PC-3 (cell line): ENCODE results near the gene TMEM108. TPM values are rescaled to one million over a fixed set of nuclear protein-coding genes. Genes with fewer than 3 reads are reported as not detected.

ENCODE experiments used
- ATAC-seq: fragments of 200-7000 bp; cut with Tn5 transposase; 2 replicates; pipeline ENCODE4 v1.9.1; 2020; ENCODE audit warnings: mild to moderate bottlenecking, moderate library complexity
- BruUV-seq: library from RNA; stranded (reverse); fragments of 400-500 nt; replicated peaks from 2 replicates; lab custom pipeline; 2021; lab: Mats Ljungman, UMichigan
- CTCF ChIA-PET: fragments of 300-600 bp; sonication (Branson Sonifier 250); formaldehyde crosslinking; loops from one replicate; lab custom pipeline; 2022; ENCODE audit warnings: antibody characterized with exemption; lab: Charles Lee
- POLR2A ChIA-PET: fragments of 300-600 bp; sonication (Branson Sonifier 250); formaldehyde crosslinking; loops from one replicate; lab custom pipeline; 2022; ENCODE audit warnings: antibody characterized with exemption; ENCODE audit not compliant: unreplicated experiment; lab: Charles Lee
- DNase-seq: peaks from one replicate; pipeline ENCODE4 v3.0.0-alpha.2; 2015
- H2AFZ ChIP-seq: fragments of 300-600 bp; sonication (generic); 2 replicates; pipeline ENCODE4 v1.6.0; 2016; ENCODE audit warnings: antibody characterized with exemption, low read length
- H3F3A ChIP-seq: fragments of 300-600 bp; sonication (generic); one replicate; pipeline ENCODE4 v1.6.0; 2017; ENCODE audit warnings: antibody characterized with exemption, low read length, control low read depth, mild to moderate bottlenecking; ENCODE audit not compliant: unreplicated experiment
- H3K27ac ChIP-seq: fragments of 300-600 bp; sonication (generic); 2 replicates; pipeline ENCODE4 v1.5.1; 2016; ENCODE audit warnings: mild to moderate bottlenecking, low read length
- H3K27me3 ChIP-seq: fragments of 300-600 bp; sonication (generic); 2 replicates; pipeline ENCODE4 v1.6.1; 2016; ENCODE audit warnings: low read length, mixed read lengths
- H3K36me3 ChIP-seq: fragments of 300-600 bp; sonication (generic); 2 replicates; pipeline ENCODE4 v1.6.1; 2016; ENCODE audit warnings: low read depth, mixed run types, low read length, mixed read lengths
- H3K4me1 ChIP-seq: fragments of 300-600 bp; sonication (generic); 2 replicates; pipeline ENCODE4 v1.5.1; 2016; ENCODE audit warnings: low read length; ENCODE audit not compliant: insufficient read depth
- H3K4me2 ChIP-seq: fragments of 300-600 bp; sonication (generic); 2 replicates; pipeline ENCODE4 v1.6.0; 2016; ENCODE audit warnings: low read length
- H3K4me3 ChIP-seq: fragments of 300-600 bp; sonication (generic); 2 replicates; pipeline ENCODE4 v1.5.1; 2016; ENCODE audit warnings: mild to moderate bottlenecking, low read length, mixed read lengths
- H3K79me2 ChIP-seq: fragments of 300-600 bp; sonication (generic); 2 replicates; pipeline ENCODE4 v1.6.1; 2017; ENCODE audit warnings: low read length, mixed read lengths
- H3K9ac ChIP-seq: fragments of 300-600 bp; sonication (generic); 2 replicates; pipeline ENCODE4 v1.6.0; 2016; ENCODE audit warnings: mild to moderate bottlenecking, low read length
- H3K9me2 ChIP-seq: fragments of 300-600 bp; sonication (generic); replicated peaks from 2 replicates; pipeline ENCODE4 v1.6.1; 2016; ENCODE audit warnings: mixed run types, low read length, mixed read lengths
- H3K9me3 ChIP-seq: fragments of 300-600 bp; sonication (generic); 2 replicates; pipeline ENCODE4 v1.6.1; 2016; ENCODE audit warnings: low read length, mixed read lengths
- H4K20me1 ChIP-seq: fragments of 300-600 bp; sonication (generic); 2 replicates; pipeline ENCODE4 v1.6.1; 2016; ENCODE audit warnings: low read length, mixed read lengths
- CTCF ChIP-seq: fragments of 300-600 bp; sonication (generic); conservative IDR thresholded peaks from 2 replicates; pipeline ENCODE4 v1.5.1; 2017; ENCODE audit warnings: antibody characterized with exemption, low read depth, mild to moderate bottlenecking, low read length
- EZH2 ChIP-seq: fragments of 300-600 bp; sonication (generic); IDR thresholded peaks from one replicate; pipeline ENCODE4 v1.6.1; 2017; ENCODE audit warnings: antibody characterized with exemption, mild to moderate bottlenecking, low read length; ENCODE audit not compliant: unreplicated experiment
- EZH2phosphoT487 ChIP-seq: fragments of 300-600 bp; sonication (generic); IDR thresholded peaks from 2 replicates; pipeline ENCODE4 v1.6.1; 2018; ENCODE audit warnings: mild to moderate bottlenecking, antibody characterized with exemption, low read length, borderline replicate concordance
- intact Hi-C: fragments of 100-400 bp; cut with micrococcal nuclease; formaldehyde crosslinking; loops from 2 replicates; pipeline ENCODE4 v1.9.0; 2023
- total RNA-seq: library from RNA; depleted of rRNA; stranded (reverse); fragments of >200 nt; gene quantifications from 2 replicates; pipeline ENCODE4 v1.2.3, GENCODE V29; 2014

The TMEM108 gene
- total RNA-seq, 1 experiment from 2014 or later = not detected

DNA sequence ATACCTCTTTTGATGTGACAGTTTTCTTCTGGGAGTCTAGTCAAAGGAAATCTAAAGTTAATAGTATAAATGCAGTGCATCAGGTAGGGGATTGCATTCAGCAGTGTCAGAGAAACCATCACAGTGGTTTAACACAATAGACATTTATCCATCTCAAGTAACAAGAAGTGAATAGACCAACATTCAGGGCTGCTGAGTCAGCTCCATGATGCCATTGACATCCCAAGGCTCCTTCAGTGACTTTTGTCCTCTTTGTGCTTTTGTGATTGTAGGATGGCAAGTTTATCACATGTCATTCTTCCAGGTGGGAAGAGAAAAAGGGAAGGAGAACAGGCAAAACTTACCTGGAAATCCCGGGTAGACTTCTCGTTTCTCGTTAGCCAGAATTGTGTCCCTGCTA is 158.3 kb downstream of the TMEM108 start:
- no TSS peak for BruUV-seq
- no peak for ATAC-seq
- no peak for DNase-seq
- no peaks in the 10 kb centered on the region for H3F3A ChIP-seq
- H4K20me1 ChIP-seq = no peaks in the 10 kb centered on the region
- intact Hi-C loops = no loop called here
- H3K27ac ChIP-seq = no peak overlapping the region
- TF ChIP-seq EZH2phosphoT487 (no peak), EZH2 (no peak), CTCF (no peak)
- ChIA-PET CTCF (no interaction called here), POLR2A (no interaction called here)
- H3K9me2 ChIP-seq = no peaks in the 10 kb centered on the region
- H3K4me3 ChIP-seq = no peak overlapping the region
- H3K9me3 ChIP-seq = no peaks in the 10 kb centered on the region
- H2AFZ ChIP-seq = no peak overlapping the region
- H3K27me3 ChIP-seq = peaks cover 9% of the 10 kb centered on the region; the same call in 1 of the 2 replicates
- H3K4me1 ChIP-seq = no peaks in the 10 kb centered on the region
- H3K4me2 ChIP-seq = no peak overlapping the region
- H3K79me2 ChIP-seq = no peaks in the 10 kb centered on the region
- H3K9ac ChIP-seq = no peak overlapping the region
- H3K36me3 ChIP-seq = no peaks in the 10 kb centered on the region

- Histone ChIP-seq H4K20me1 (no peaks in the 10 kb centered on the region), H3F3A (no peaks in the 10 kb centered on the region), H3K36me3 (no peaks in the 10 kb centered on the region), H3K27ac (no peak overlapping the region), H3K4me3 (no peak overlapping the region), H3K9me3 (no peaks in the 10 kb centered on the region), H3K4me1 (no peaks in the 10 kb centered on the region), H2AFZ (no peak overlapping the region), H3K79me2 (no peaks in the 10 kb centered on the region), H3K27me3 (peaks cover 9% of the 10 kb centered on the region; the same call in 1 of the 2 replicates), H3K4me2 (no peak overlapping the region), H3K9me2 (no peaks in the 10 kb centered on the region), H3K9ac (no peak overlapping the region)
- POLR2A ChIA-PET = no interaction called here
- TF ChIP-seq CTCF = no peak
- no peak for TF ChIP-seq EZH2phosphoT487
- no peak for TF ChIP-seq EZH2
- no TSS peak for BruUV-seq
- CTCF ChIA-PET = no interaction called here
- DNase-seq = no peak
- no peak for ATAC-seq
- intact Hi-C loops = no loop called here
Observed at GRCh38 chr3:133197619-133198018, 159.4 kb downstream of the TMEM108 start.

GRCh38 chr3:133206921-133207320 is 168.7 kb downstream of the TMEM108 start:
- BruUV-seq = no TSS peak
- Histone ChIP-seq H3K4me2 (no peak overlapping the region), H3K79me2 (no peaks in the 10 kb centered on the region), H3K27me3 (no peaks in the 10 kb centered on the region), H3F3A (no peaks in the 10 kb centered on the region), H3K36me3 (no peaks in the 10 kb centered on the region), H2AFZ (no peak overlapping the region), H3K9me2 (no peaks in the 10 kb centered on the region), H3K4me3 (no peak overlapping the region), H4K20me1 (no peaks in the 10 kb centered on the region), H3K9me3 (no peaks in the 10 kb centered on the region), H3K4me1 (no peaks in the 10 kb centered on the region), H3K9ac (no peak overlapping the region), H3K27ac (no peak overlapping the region)
- intact Hi-C loops = no loop called here
- TF ChIP-seq CTCF = no peak
- POLR2A ChIA-PET = no interaction called here
- no peak for ATAC-seq
- no peak for DNase-seq
- CTCF ChIA-PET = no interaction called here
